ENCODE measurements around the gene KIAA1549.

DNA sequence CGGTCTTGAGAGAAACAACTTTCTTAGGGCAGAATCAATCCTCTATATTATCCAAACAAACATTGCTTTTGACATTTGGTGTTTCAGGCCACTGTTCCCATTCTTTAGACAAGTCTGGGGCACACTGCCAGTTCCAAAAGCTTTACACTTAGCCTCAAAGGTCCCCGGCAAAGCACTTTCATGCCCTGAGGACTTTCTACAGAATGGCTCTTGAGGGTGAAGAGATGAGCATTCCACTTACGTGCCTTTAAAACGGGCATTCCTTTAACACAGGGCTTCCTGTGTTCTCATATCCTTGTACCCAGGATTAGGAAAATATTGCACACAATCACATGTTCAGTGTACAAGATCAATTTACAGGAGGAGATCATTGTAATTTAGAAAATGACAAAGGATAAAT, 196.5 kb downstream of the KIAA1549 start:
- TF ChIP-seq, protein P1, sequence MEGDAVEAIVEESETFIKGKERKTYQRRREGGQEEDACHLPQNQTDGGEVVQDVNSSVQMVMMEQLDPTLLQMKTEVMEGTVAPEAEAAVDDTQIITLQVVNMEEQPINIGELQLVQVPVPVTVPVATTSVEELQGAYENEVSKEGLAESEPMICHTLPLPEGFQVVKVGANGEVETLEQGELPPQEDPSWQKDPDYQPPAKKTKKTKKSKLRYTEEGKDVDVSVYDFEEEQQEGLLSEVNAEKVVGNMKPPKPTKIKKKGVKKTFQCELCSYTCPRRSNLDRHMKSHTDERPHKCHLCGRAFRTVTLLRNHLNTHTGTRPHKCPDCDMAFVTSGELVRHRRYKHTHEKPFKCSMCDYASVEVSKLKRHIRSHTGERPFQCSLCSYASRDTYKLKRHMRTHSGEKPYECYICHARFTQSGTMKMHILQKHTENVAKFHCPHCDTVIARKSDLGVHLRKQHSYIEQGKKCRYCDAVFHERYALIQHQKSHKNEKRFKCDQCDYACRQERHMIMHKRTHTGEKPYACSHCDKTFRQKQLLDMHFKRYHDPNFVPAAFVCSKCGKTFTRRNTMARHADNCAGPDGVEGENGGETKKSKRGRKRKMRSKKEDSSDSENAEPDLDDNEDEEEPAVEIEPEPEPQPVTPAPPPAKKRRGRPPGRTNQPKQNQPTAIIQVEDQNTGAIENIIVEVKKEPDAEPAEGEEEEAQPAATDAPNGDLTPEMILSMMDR (IDR thresholded peaks at IDR 0.05), result no peak
- TF ChIP-seq POLR2AphosphoS5 (IDR thresholded peaks at IDR 0.05; ENCODE audit: low read depth, low read length), result no peak
